Measurements from ENCODE around the gene ZNF830. TPM values are rescaled to one million over a fixed set of nuclear protein-coding genes. Genes with fewer than 3 reads are reported as not detected.

Gene ZNF830
- total and polyA plus RNA-seq, 10 of the 15 experiments (the other 5 are each of a cell fraction or from before 2014, with no cell fraction given) = 9.7 to 18.5 (median 15.1) TPM

GRCh38 chr17:34991606-34992005, 30.3 kb downstream of the ZNF830 start (continued):
- TF ChIP-seq EP300 (IDR thresholded peaks at IDR 0.05; ENCODE audit: borderline replicate concordance in 1 of 2, control insufficient read depth in 1 of 2, low read depth in 2 of 2, low read length in 2 of 2) (no peak), ZBTB11 (CRISPR knock-in tag; IDR thresholded peaks at IDR 0.05) (no peak)

GRCh38 chr17:34993031-34993430, 31.7 kb downstream of the ZNF830 start:
- DNase-seq (ENCODE audit: low read depth, low spot score) = no peak
- whole genome bisulfite sequencing (ENCODE audit: insufficient coverage, insufficient replicate concordance, low lambda C conversion rate, missing lambda C conversion rate) = 92% methylated on average over 2 of the region's 2 CpGs
- TF ChIP-seq HDAC6 (IDR thresholded peaks at IDR 0.05; ENCODE audit: unreplicated experiment) = no peak
- no peak for TF ChIP-seq USF1 (IDR thresholded peaks at IDR 0.05; ENCODE audit: borderline replicate concordance, extremely low read length, insufficient read depth, low read depth, low read length)
- no peak for TF ChIP-seq MXI1 (IDR thresholded peaks at IDR 0.05; ENCODE audit: low read depth, low read length)
- no peak for TF ChIP-seq E2F4 (IDR thresholded peaks at IDR 0.05; ENCODE audit: low read depth, low read length)
- H2AFZ ChIP-seq (ENCODE audit: control insufficient read depth, low read depth, low read length) = no peak overlapping the region
- ChIA-PET POLR2A (interaction anchor here (1.5 kb wide), 1 partner anchor 13 kb away, joined by 4 read pairs; the partner anchor contains the start of gene LIG3), SMC1A (ENCODE audit: uncharacterized antibody, unreplicated experiment) (interaction anchor here (2.4 kb wide), 1 partner anchor 125 kb away, joined by 10 read pairs; no protein-coding TSS in a partner anchor), CTCF (interaction anchor here (1.1 to 9.8 kb wide), 2 partner anchors 97 to 125 kb away, joined by 4 to 149 read pairs; partner anchors contain the start of genes FNDC8 and RAD51D), RAD21 (ENCODE audit: unreplicated experiment) (no interaction called here)
- no peak for FAIRE-seq
- in situ Hi-C loops (cut with MboI) (no loop called here), intact Hi-C loops (cut with micrococcal nuclease; ENCODE audit: unreplicated experiment) (no loop called here)
- no peaks in the 10 kb centered on the region for H4K20me1 ChIP-seq (ENCODE audit: control insufficient read depth, insufficient read depth)
- H3K4me3 ChIP-seq = no peak overlapping the region
- H3K9me3 ChIP-seq (replicated peaks; ENCODE audit: control insufficient read depth, insufficient read depth, low read length) = no peaks in the 10 kb centered on the region
- no TSS peak for BruUV-seq (replicated peaks)
- H3K27ac ChIP-seq (ENCODE audit: control insufficient read depth, insufficient read depth) = no peak overlapping the region
- H3K9ac ChIP-seq (ENCODE audit: control insufficient read depth, insufficient read depth, low read length) = no peak overlapping the region
- peaks cover 3% of the 10 kb centered on the region; the same call in 1 of the 2 replicates for H3K4me1 ChIP-seq (ENCODE audit: control insufficient read depth, insufficient read depth, low read length)
- H3K4me2 ChIP-seq (ENCODE audit: control insufficient read depth, insufficient read depth) = no peak overlapping the region
- peaks cover 18 to 25% of the 10 kb centered on the region in 2 experiments; a peak in 3 of 4 replicates for H3K36me3 ChIP-seq (ENCODE audit: control insufficient read depth in 2 of 2, insufficient read depth in 2 of 2, low read length in 1 of 2)
- no peak for ATAC-seq
- no peaks in the 10 kb centered on the region for H3K79me2 ChIP-seq (ENCODE audit: control insufficient read depth, insufficient read depth, low read length)
- H3K27me3 ChIP-seq (replicated peaks in 1 of 2; ENCODE audit: control insufficient read depth in 2 of 2, insufficient read depth in 2 of 2, low read length in 1 of 2) = no peaks in the 10 kb centered on the region
